IPS-11a (cell line): ENCODE results near the gene SPATC1L.

Experiments
- H3K4me3 ChIP-seq: one replicate; pipeline ENCODE4 v1.5.1; 2013; ENCODE audit warnings: low read depth, low read length, control low read depth

SPATC1L gene

DNA sequence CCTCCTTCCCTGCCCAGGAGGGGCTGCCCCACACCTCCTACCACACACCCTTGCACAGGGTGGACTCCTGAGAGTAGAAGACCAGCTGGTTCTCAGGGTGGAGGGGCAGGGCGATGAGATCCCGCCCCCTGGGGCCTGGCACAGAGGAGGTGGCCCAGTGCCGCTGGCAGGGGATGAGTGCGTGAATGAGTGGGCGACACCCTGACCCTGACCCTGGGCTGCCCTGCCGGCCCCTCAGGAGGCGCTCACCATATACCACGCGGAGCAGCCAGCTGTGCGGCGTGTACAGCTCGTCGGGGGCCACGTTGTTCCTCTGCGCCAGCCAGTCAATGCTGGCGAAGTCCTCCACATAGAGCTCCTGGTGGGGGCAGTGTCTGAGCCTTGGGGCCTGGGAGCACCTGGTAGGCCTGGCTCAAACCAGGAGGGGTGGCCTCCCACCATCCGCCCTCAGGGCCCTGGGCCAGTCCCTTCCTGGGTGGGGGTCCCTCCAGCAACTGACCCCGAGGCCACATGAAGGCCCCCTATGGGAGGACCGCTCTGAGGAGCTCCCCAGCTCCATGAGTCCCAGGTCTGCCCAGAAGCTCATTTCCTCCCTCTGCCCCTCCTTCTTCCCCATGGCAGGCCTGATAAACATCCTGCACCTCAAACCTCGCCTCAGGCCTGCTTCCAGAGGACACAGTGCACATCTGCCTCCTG, 31.3 kb upstream of the SPATC1L start:
- no peak overlapping the region for H3K4me3 ChIP-seq

- no peak overlapping the region for H3K4me3 ChIP-seq
Measured at GRCh38 chr21:46214478-46215340, 30.4 kb upstream of the SPATC1L start.

DNA sequence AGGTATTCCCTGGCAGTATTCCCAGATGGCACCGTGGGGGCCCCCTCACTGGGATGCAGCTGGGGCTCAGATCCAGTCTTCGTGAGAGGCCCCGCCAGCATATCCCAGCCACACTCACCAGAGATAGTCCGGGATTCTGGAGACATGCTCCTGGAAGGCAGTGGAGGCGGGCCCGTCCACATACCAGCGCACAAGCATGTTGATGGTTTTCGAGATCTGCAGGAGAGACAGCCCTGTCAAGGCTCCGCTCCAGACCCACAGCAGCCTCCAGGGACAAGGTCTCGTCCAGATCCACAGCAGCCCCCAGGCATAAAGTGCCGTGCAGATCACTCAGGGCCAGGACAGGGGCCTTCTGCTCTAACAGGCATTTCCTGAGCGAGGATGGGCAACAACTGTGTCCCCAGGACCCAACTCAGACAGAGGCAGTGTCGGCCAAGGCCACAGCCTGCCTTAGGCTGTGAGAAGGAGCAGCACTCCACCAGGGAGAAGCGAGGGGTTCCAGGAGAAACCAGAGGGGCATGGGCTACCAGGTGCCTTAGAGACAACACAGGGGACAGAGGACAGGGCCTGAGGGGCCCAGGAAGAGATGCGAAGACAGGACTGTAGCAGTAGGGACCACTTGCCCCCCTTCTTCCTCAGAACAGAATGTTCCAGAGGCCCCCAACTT, 29.5 kb upstream of the SPATC1L start:
- H3K4me3 ChIP-seq: no peak overlapping the region

DNA sequence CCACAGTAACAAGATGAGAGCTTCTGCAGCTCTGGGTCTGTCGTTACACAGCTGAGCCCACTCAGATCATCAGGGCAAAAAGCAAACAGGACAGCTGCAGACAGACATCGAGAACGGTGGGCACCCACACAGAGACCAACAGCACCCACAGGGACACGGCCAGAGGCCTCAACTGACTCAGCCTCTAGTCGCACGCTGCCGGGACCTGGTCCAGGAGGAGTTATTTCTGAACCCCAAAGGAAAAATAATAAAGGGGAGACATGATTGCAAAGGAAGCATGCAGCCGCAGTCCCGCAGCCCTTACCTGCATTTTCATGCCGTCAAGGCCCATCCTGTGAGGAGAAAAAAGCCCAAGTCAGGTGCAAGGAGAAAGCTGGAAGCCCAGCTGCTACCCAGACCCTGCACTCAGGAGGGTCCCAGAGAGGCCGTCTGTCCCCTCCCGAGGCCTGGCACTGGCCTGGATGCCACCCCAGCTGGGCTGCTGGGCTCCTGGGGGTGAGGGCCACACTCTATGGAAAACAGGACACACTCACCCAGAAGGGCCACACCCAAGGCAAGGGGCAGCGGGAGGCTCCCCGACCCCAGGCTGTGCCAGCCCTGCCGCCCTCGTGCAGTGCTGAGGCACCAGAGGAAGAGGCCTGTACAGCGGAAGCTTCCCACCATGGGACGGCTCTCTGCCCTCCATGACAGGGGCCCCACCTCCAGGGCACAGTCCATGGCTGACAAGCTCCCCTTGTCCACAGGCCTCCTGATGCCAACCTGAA, 28.6 kb upstream of the SPATC1L start:
- no peak overlapping the region for H3K4me3 ChIP-seq

DNA sequence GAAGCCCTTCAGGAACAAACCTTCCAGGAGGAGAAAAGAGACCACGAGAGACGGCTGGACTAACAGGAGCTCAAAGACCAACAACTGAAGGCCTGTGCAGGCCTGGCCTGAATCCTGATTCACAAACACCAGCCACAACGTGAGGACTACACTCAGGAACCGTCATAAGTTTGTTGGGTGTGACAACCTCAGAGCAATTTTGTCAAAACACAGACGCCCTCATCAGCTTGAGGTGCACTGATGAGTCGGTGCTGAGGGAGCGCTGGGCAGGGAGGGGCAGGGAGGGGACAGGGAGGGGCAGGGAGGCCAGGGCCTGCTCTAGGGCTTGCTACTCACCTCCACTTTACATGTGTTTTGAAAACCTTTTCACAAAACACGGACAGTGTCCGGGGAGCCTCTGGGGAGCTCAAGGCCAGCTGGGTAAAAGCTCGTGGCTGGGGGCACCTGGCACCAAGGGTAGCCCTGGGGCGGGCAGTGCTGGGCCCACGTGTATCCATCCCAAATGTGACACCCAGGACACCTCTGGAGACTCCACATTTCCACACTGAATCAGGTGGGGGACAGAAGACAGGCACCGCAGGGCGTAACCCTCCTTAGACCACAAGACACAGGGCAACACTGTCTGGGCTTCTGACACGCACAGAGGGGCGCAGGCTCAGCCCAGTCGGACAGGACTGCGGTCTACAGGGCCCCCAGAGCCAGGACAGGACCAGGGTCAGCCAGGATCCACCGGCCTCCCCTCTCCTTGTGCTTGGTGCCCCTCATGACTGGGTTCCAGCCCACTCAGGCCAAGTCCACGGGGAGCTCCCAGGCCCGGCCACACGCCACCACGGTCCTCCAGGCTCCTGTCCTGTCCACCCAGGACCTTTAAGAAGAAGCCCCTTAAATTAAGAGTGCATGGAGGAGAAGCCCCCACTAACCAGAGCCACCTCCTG, 27.8 kb upstream of the SPATC1L start:
- H3K4me3 ChIP-seq: no peak overlapping the region

DNA sequence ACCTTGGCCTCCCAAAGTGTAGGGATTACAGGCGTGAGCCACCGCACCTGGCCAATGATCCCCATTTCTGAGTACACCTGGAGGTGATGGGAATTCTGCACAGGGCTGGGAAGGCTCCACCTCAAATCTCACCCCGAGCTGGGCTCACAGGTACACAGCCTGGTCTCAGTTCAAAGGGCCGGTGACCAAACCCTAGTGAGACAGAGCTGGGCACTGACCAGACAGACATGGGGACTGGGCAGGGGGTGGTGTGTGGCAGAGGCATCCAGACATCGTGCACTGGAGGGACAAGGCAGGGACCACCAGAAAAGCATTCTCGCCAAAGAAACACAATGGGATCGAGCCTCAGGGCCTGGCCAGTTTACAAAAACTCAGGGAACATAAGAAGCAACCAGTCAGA, 27.1 kb upstream of the SPATC1L start:
- H3K4me3 ChIP-seq: no peak overlapping the region

DNA sequence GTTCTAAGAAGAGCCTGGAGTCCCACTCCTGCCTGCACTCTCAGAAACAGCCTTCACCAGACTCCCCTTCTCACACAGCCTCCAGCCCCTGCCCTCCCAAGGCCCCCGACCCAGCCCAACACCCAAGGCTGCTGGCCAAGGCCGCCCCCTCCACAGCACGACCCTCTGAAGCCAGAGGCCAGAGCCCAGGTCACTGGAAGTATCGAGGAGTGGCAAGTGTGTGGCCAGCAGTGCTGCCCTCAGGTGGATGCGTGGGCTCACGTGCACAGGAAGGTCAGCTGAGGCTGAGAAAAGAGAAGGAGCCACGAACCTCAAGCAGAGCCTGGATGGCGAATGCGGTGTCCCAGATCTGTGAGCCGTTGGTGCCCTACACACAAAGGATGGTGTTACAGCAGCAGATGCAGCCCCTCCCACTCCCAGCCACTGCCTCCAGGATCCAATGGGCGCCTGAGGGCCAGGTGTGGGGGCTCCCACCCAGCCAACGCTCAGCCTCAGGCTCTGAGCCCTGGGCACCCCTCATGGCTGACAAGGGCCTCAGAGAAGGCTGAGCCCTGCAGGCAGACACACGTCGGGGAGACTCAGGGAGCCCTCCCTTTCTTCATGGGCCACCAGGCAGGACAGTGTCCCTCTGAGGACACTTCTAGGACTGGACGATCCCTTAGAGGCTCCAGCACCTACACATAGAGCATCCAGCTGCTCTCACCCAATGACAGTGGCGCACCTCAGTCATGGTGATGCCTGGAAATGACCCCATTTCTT, 26.3 kb upstream of the SPATC1L start:
- H3K4me3 ChIP-seq: no peak overlapping the region

GRCh38 chr21:46208761-46209721, 24.8 kb upstream of the SPATC1L start:
- H3K4me3 ChIP-seq: no peak overlapping the region

GRCh38 chr21:46207920-46208591, 23.8 kb upstream of the SPATC1L start:
- no peak overlapping the region for H3K4me3 ChIP-seq

DNA sequence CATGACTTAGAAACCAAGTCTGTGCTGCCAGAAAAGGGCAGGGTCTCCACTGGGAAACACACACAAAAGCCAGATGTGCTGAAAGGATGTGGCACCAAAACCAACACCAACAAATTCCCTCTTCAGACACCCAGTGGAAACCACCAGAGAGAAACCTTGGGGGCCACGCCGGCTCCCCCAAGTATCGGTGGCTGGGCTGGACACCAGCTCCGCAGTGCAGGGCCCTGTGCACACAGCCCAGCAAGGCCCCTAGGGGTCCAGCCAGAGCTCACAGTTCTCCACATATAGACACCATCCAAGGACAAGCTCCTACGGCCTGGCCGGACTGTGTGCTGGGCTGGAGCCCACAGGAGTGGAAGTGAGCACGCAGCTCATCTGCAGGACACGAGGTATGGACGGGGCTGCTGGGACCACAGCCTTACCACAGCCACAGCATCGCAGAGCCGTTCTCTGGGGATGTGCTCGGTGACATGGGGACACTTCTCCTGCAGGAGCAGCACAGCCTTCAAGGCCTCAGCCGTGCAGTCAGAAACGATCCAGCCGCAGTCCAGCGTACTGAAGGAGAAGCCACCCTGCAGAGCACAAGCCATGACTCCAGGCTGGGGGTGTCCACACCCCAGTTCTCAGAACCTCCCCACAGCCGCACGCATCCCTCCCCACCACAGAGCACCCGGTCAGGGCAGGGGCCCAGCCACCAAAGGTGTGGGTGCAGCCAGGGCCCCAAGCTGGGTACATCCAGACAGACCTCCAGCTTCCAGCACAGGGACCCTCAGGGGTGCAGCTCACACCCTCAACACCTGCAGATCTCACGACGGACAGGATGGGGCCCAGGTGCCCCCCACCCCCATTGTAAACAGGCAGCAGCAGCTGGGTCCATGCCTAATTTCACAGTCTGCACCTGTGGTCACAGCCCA, 23.0 kb upstream of the SPATC1L start:
- H3K4me3 ChIP-seq: no peak overlapping the region

DNA sequence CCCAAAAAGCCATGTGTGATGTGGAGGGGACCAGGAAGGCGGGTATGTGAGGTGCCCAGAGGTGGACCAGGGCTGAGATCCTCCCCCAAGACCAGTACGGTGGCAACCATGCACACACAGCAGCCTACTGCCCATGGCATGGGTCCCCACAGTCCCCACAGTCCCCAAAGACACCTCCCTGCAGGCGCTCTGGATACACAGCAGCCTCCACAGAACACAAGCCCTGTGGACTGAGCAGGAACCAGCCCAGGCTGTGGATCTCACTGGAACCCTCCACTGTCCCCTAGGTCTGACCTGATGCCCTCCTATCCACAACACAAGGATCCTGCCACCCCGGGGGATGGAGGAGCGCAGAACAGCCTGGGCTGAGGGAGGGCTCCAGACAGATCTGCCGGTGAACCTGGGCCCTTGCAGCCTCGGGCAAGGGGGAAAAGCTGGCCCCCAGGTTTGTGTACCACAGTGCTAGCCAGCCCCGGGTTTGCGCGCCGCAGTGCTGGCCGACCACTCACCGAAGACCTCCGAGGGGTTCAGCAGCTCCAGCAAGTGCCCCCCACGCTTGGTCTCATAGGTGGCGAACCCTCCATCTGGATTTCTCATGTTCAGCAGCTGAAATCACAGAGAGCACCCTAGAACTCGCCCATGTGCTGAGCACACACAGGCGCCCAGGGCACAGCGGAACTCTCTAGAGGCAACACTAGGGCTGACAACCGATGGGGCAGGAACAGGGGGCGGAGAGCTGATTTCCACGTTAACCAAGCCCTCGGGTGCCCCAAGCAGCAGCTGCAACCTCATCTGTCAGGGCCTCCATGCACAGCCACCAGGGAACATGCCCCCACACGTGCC, 22.1 kb upstream of the SPATC1L start:
- no peak overlapping the region for H3K4me3 ChIP-seq

- no peak overlapping the region for H3K4me3 ChIP-seq
Measured at GRCh38 chr21:46205766-46206162, 21.5 kb upstream of the SPATC1L start.

- no peak overlapping the region for H3K4me3 ChIP-seq
Measured at GRCh38 chr21:46205166-46205565, 20.9 kb upstream of the SPATC1L start.

GRCh38 chr21:46203203-46203600, 18.9 kb upstream of the SPATC1L start:
- H3K4me3 ChIP-seq: no peak overlapping the region

- no peak overlapping the region for H3K4me3 ChIP-seq
Measured at GRCh38 chr21:46202592-46203202, 18.4 kb upstream of the SPATC1L start.
